B cell (primary cell): Measurements from ENCODE around the gene CFAP73. TPM values are rescaled to one million over a fixed set of nuclear protein-coding genes. Genes with fewer than 3 reads are reported as not detected.

Experiments used
- ATAC-seq: fragments of 200-7000 bp; cut with Tn5 transposase; one replicate; pipeline ENCODE4 v1.10.0; 2021; ENCODE audit warnings: low read depth, mild to moderate bottlenecking, moderate number of reproducible peaks, moderate library complexity
- CTCF ChIA-PET: fragments of 350-600 bp; sonication (Branson Sonifier 250); formaldehyde crosslinking; loops from one replicate; lab custom pipeline; 2021; ENCODE audit warnings: antibody characterized with exemption, inconsistent platforms; lab: Charles Lee
- POLR2A ChIA-PET: fragments of 350-600 bp; sonication (Branson Sonifier 250); formaldehyde crosslinking; loops from one replicate; lab custom pipeline; 2021; ENCODE audit warnings: antibody characterized with exemption; lab: Charles Lee
- DNase-seq: peaks from one replicate; pipeline ENCODE4 v3.0.0; 2013
- H2AFZ ChIP-seq: 2 replicates; pipeline ENCODE4 v1.6.1; 2012; ENCODE audit warnings: mild to moderate bottlenecking, low read depth, low read length; ENCODE audit not compliant: insufficient read depth, poor library complexity, severe bottlenecking
- H3K27ac ChIP-seq, 2 donors: 1 replicate in 1 of 2; 2 replicates in 1 of 2; pipeline ENCODE4 v1.5.1; 2012 to 2013; ENCODE audit warnings: low read length in 2 of 2, mild to moderate bottlenecking in 2 of 2, moderate library complexity in 1 of 2
- H3K27me3 ChIP-seq, 4 experiments: fragments of 200-600 bp in 1 of 4; sonication (generic) in 1 of 4; replicated peaks in 1 of 4; 1 replicate in 2 of 4; 2 replicates in 2 of 4; pipeline versions ENCODE4 v1.6.1 to v1.7.0; 2013 to 2016; ENCODE audit warnings: low read length in 3 of 4, mild to moderate bottlenecking in 2 of 4, mixed read lengths in 1 of 4, moderate library complexity in 1 of 4; ENCODE audit not compliant: insufficient read depth in 4 of 4, control insufficient read depth in 3 of 4; ENCODE audit errors: control extremely low read depth in 1 of 4
- H3K36me3 ChIP-seq, 2 experiments: replicated peaks in 1 of 2; 1 replicate in 1 of 2; 2 replicates in 1 of 2; pipeline versions ENCODE4 v1.6.1 to v1.7.1; 2013; ENCODE audit warnings: low read length in 1 of 2; ENCODE audit not compliant: insufficient read depth in 2 of 2, control insufficient read depth in 1 of 2; ENCODE audit errors: control extremely low read depth in 1 of 2, extremely low read depth in 1 of 2
- H3K4me1 ChIP-seq, 2 donors: fragments of 200-600 bp in 1 of 2; sonication (generic) in 1 of 2; 1 replicate in 1 of 2; 2 replicates in 1 of 2; pipeline versions ENCODE4 v1.5.1 to v1.6.1; 2013 to 2017; ENCODE audit warnings: low read length in 2 of 2; ENCODE audit not compliant: control insufficient read depth in 2 of 2, insufficient read depth in 2 of 2
- H3K4me2 ChIP-seq: replicated peaks from 2 replicates; pipeline ENCODE3; 2012; ENCODE audit warnings: mild to moderate bottlenecking, low read depth, low read length; ENCODE audit not compliant: poor library complexity, severe bottlenecking
- H3K4me3 ChIP-seq, 5 experiments: fragments of 200-600 bp in 1 of 5; sonication (generic) in 1 of 5; 1 replicate in 3 of 5; 2 replicates in 2 of 5; pipeline versions ENCODE4 v1.5.1 to v1.7.0; 2011 to 2016; ENCODE audit warnings: low read length in 4 of 5, mild to moderate bottlenecking in 4 of 5, low read depth in 2 of 5, control low read depth in 1 of 5, moderate library complexity in 1 of 5; ENCODE audit not compliant: insufficient read depth in 1 of 5; ENCODE audit errors: control extremely low read depth in 1 of 5, extremely low read depth in 1 of 5
- H3K79me2 ChIP-seq: fragments of 200-600 bp; sonication (generic); one replicate; pipeline ENCODE4 v1.6.0; 2016; ENCODE audit warnings: low read length; ENCODE audit not compliant: control insufficient read depth, insufficient read depth
- H3K9ac ChIP-seq: fragments of 200-600 bp; sonication (generic); 2 replicates; pipeline ENCODE4 v1.6.1; 2017; ENCODE audit warnings: mild to moderate bottlenecking, low read length, moderate library complexity
- H3K9me3 ChIP-seq, 3 donors: one replicate each; pipeline versions ENCODE4 v1.6.1 to v1.7.1; 2013; ENCODE audit warnings: low read length in 2 of 3; ENCODE audit not compliant: control insufficient read depth in 2 of 3, insufficient read depth in 1 of 3; ENCODE audit errors: control extremely low read depth in 1 of 3
- H4K20me1 ChIP-seq: 2 replicates; pipeline ENCODE4 v1.6.0; 2012; ENCODE audit warnings: mild to moderate bottlenecking, low read length; ENCODE audit not compliant: insufficient read depth, control insufficient read depth, poor library complexity, severe bottlenecking
- H3K27ac Mint-ChIP-seq: one replicate; pipeline ENCODE4 v1.8.0; 2021; ENCODE audit warnings: mixed read lengths
- H3K27me3 Mint-ChIP-seq: one replicate; pipeline ENCODE4 v1.8.0; 2021; ENCODE audit warnings: mixed read lengths
- H3K4me1 Mint-ChIP-seq: one replicate; pipeline ENCODE4 v1.8.0; 2021; ENCODE audit warnings: mixed read lengths
- H3K4me3 Mint-ChIP-seq: one replicate; pipeline ENCODE4 v1.8.0; 2021; ENCODE audit warnings: mixed read lengths
- H3K9me3 Mint-ChIP-seq: one replicate; pipeline ENCODE4 v1.8.0; 2022; ENCODE audit warnings: mixed read lengths; ENCODE audit not compliant: insufficient read depth
- CTCF ChIP-seq: fragments of 200-600 bp; IDR thresholded peaks from one replicate; pipeline ENCODE4 v1.8.0; 2022; ENCODE audit warnings: antibody characterized with exemption, mild to moderate bottlenecking
- EZH2 ChIP-seq: IDR thresholded peaks from 2 replicates; pipeline ENCODE4 v1.6.1; 2012; ENCODE audit warnings: borderline replicate concordance, low read depth, mild to moderate bottlenecking, moderate library complexity, low read length; ENCODE audit not compliant: insufficient read depth, poor library complexity, severe bottlenecking
- WGBS: methylation state at CpG from one replicate; pipeline ENCODE4 v1.1.5; 2013; ENCODE audit warnings: missing lambda C conversion rate; ENCODE audit not compliant: insufficient coverage; 5-methylcytosine and 5-hydroxymethylcytosine counted together
- intact Hi-C: fragments of 100-400 bp; cut with micrococcal nuclease; formaldehyde crosslinking; loops from one replicate; pipeline ENCODE4 v1.10.0; 2022
- polyA plus RNA-seq: library from polyadenylated mRNA; depleted of rRNA; stranded (reverse); fragments of >200 nt; gene quantifications from 2 replicates; pipeline ENCODE4 v1.2.3, GENCODE V29; 2012
- total RNA-seq, 2 donors: library from RNA; stranded (reverse); fragments of 120-200 nt in 1 of 2; gene quantifications; 1 replicate in 1 of 2; 2 replicates in 1 of 2; pipeline versions ENCODE4 v1.2.3 to v1.2.4, GENCODE V29; 2013 to 2022

Gene CFAP73
- total and polyA plus RNA-seq, 2 donors (not counting 1 experiment from before 2014, with no cell fraction given): 0.13 to 5.1 TPM

GRCh38 chr12:113198296-113198695 lies 48.8 kb downstream of the CFAP73 start:
- H3K27ac Mint-ChIP-seq: peak overlapping the region; percentile 64
- WGBS: no CpG with 5 or more reads among the region's 1 CpG
- no peaks in the 10 kb centered on the region for H3K79me2 ChIP-seq
- no peak overlapping the region for H2AFZ ChIP-seq
- no peak overlapping the region for H3K9ac ChIP-seq
- ATAC-seq (peak; percentile 10), DNase-seq (no peak)
- no peaks in the 10 kb centered on the region for H3K36me3 ChIP-seq
- no peaks in the 10 kb centered on the region for H3K27me3 ChIP-seq
- H3K4me3 ChIP-seq: no peak overlapping the region
- no peak overlapping the region for H3K4me2 ChIP-seq
- no peak overlapping the region for H3K27ac ChIP-seq
- POLR2A ChIA-PET: interaction anchor here (1.5 to 2.2 kb wide), 3 partner anchors 10 to 35 kb away, joined by 10 to 17 read pairs (median 13); partner anchors contain the start of gene TPCN1
- peaks cover 0 to 9% (median 0%) of the 10 kb centered on the region in 3 donors for H3K9me3 ChIP-seq
- TF ChIP-seq CTCF (no peak), EZH2 (no peak)
- no peaks in the 10 kb centered on the region for H4K20me1 ChIP-seq
- peaks cover 12 to 18% of the 10 kb centered on the region in 2 donors for H3K4me1 ChIP-seq
- no peaks in the 10 kb centered on the region for H3K27me3 Mint-ChIP-seq
- H3K4me3 Mint-ChIP-seq: peak overlapping the region; percentile 1
- no peaks in the 10 kb centered on the region for H3K9me3 Mint-ChIP-seq
- CTCF ChIA-PET: interaction anchor here (1.2 to 4.2 kb wide), 9 partner anchors 8 to 227 kb away, joined by 3 to 96 read pairs (median 14); partner anchors contain the start of gene TPCN1
- intact Hi-C loops: loop anchor here (5.0 to 10.0 kb wide), 2 partner anchors 97 to 229 kb away; no protein-coding TSS in a partner anchor
- peaks cover 28% of the 10 kb centered on the region for H3K4me1 Mint-ChIP-seq

GRCh38 chr12:113200021-113200797 lies 50.7 kb downstream of the CFAP73 start:
- H3K4me3 ChIP-seq: no peak overlapping the region
- ATAC-seq (no peak), DNase-seq (no peak)
- no peaks in the 10 kb centered on the region for H3K36me3 ChIP-seq
- no peak overlapping the region for H3K4me2 ChIP-seq
- H3K4me3 Mint-ChIP-seq: no peak overlapping the region
- no peaks in the 10 kb centered on the region for H3K9me3 Mint-ChIP-seq
- H3K27ac ChIP-seq: no peak overlapping the region
- H3K27ac Mint-ChIP-seq: no peak overlapping the region
- no peak overlapping the region for H2AFZ ChIP-seq
- H3K4me1 ChIP-seq: peaks cover 18 to 24% of the 10 kb centered on the region in 2 donors
- 92% methylated on average over 9 of the region's 12 CpGs for WGBS
- no peaks in the 10 kb centered on the region for H3K27me3 ChIP-seq
- H3K9ac ChIP-seq: no peak overlapping the region
- TF ChIP-seq EZH2: no peak
- no peak for TF ChIP-seq CTCF
- intact Hi-C loops: loop anchor here (10.0 kb wide), 1 partner anchor 1765 kb away; no protein-coding TSS in a partner anchor
- ChIA-PET POLR2A (interaction anchor here (0.6 to 1.6 kb wide), 6 partner anchors 10 to 57 kb away, joined by 3 to 5 read pairs (median 4); partner anchors contain the start of genes DDX54, RITA1 and TPCN1), CTCF (interaction anchor here (0.9 to 3.0 kb wide), 6 partner anchors 8 to 35 kb away, joined by 3 to 16 read pairs (median 4); no protein-coding TSS in a partner anchor)
- no peaks in the 10 kb centered on the region for H3K79me2 ChIP-seq
- peaks cover 38% of the 10 kb centered on the region for H3K4me1 Mint-ChIP-seq
- H3K9me3 ChIP-seq: peaks cover 0 to 9% (median 0%) of the 10 kb centered on the region in 3 donors
- no peaks in the 10 kb centered on the region for H4K20me1 ChIP-seq
- no peaks in the 10 kb centered on the region for H3K27me3 Mint-ChIP-seq
